ENCODE measurements around the gene MPPED2. TPM values are rescaled to one million over a fixed set of nuclear protein-coding genes. Genes with fewer than 3 reads are reported as not detected.

The MPPED2 gene
- total RNA-seq, 1 donor from 2014 or later: not detected

DNA sequence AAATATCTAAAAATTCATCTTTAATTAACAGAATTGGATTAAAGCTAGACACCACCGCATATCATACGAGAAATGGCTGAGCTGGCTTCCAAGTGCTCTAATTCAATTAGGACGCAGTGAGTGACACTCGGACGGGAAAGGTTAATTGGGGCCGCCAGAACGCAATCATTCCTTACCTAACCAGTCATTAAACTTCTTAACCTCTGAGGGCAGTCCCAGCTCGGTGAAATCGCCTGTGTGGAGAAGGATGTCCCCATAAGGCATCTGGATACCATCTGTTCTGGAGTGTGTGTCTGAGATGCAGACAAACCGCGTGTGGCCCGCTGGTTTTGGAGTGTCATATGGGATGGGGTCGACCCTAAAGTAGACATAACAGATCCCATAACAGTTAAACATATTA is 50.3 kb downstream of the MPPED2 start:
- intact Hi-C loops (cut with micrococcal nuclease): no loop called here

DNA sequence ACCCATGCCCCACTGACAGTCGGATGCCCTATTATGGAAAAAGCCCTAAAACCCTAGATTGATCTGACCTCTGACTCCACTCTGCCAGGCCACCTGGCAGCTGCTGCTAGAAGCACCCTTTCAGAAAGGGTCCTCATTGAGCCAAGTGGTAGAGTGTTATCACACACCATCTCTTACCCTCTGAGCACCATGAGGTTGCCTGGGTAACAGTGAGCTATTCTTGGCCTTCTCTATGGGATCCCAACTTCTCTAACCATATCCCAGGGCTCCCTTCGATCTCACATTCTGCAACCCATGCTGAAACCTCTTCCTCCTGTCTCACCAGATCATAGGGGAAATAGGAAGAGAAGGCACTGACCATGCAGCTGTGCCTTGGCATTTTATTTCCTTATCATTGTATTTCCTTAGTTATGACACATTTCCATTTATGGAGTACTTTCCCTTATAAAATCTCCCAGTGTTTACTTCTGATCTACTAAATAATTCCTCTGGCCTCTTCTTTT is 52.7 kb downstream of the MPPED2 start:
- intact Hi-C loops (cut with micrococcal nuclease): no loop called here

DNA sequence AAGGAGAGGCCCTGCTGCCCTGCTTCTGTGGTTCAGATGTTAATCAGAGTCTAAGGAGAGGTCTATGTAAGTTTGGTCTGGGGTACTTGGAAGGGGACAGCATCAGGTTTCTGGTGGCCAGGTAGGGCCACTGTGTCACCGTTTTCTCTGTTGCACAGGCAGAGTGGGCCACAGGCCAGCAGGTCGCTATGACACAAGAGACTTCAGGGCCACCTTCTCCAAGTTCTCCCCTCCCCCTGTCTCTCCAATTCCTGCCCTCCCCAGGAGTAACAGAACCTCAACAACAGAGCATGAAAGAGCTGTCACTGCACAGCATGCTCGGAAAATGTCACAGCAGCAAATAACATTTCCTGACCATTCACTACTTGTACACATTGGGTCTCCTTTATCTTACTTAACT is 58.6 kb downstream of the MPPED2 start:
- intact Hi-C loops (cut with micrococcal nuclease): no loop called here

DNA sequence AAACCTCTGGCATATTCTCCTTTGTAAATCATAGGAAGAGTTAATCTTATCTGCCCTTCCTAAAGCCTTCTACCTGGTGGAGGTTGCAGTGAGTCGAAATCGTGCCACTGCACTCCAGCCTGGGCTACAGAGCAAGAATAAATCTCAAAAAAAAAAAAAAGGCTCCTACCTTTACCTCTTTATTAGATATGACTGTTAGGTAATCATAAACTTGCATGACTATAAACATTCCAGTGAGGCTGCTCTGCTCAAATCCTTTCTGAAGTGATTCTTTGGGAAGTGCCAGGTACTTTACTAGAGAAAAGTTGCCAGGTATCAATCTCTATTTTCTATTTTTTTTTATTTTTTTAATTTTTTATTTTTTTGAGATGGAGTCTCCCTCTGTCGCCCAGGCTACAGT is 59.6 kb downstream of the MPPED2 start:
- intact Hi-C loops (cut with micrococcal nuclease): no loop called here

DNA sequence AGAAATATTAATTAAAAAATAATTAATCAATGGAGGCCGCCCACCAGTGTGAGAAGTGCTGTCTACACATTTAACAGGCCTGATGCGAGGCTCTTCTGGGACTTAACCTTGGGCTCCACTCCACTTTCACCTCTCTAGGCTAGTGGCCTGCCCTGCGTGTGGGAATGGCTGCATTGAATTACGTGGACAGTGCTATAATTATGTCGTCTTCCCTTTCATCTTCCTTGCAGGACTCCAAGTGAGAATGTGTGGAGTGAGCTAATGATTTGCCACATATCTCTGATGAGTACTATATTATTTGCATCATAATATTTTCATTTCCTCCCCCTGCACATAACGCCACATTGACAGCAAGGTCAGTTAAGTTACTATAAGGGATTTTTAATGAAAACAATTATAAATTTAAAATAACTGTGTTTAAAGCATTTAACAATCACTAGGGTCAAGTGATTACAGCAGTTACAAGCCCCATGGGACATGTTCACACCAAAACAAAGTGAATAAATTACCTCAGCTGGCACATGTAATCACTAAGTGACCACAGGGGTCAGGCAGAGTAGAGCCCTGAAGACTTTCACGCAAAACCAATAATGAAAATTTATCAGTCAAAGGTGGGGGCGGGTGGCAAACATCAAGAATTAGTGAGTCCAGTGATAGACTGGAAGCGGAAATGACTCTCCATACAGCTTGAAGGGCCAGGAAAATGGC is 63.5 kb downstream of the MPPED2 start:
- intact Hi-C loops (cut with micrococcal nuclease): no loop called here

DNA sequence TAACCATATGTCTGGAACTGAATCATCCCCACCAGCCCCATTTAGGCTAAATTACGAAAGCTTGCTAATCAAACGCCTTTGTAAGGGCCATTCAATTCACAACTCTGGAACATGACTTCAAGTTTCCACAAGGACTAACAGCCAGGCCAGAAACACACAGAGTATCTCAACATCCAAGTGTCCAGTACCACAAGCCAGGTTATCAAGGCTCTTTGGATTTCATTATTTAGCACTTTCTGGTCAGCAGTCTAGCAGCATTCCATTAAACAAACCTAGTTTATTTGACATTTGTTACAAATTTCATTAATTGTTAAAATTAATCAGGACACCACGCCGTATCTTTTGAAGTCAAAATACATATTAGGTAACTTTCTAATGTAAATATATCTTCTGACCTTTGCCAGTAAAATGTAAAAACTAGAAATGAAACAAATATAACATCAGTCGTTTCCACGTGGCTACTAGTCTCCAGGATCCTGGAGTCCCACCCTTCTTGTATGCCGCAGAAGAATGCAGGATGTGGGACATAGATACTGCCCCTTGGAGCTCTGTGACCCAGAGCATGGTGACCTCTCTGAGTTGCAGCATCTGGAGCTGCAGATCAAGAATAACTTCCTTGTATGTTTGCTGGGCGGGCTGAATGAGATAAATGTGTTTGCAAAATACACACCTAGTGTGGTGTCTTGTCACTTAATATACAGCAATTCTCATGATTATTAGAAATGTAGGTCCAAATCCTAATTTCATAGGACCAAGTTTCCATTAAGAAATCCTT is 64.7 kb downstream of the MPPED2 start:
- intact Hi-C loops (cut with micrococcal nuclease): no loop called here

DNA sequence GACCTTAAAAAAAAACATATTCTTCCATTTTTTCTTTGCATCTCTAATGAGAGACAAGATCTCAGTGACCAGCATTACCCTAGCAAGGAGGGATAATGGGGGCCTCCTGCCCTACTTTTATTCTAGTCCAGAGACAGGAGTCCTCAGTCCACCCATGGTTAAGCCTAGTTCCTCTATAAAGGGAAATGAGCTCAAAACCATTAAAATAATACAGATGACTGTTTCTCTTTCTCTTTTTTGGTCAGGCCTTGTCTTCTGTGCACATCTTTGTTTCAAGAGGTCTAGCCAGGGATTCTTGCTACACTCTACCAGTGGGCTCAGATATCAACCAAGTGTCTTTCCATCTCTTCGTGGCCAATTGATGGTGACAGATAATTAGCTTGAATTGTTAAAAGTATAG is 73.1 kb downstream of the MPPED2 start:
- intact Hi-C loops (cut with micrococcal nuclease): no loop called here

DNA sequence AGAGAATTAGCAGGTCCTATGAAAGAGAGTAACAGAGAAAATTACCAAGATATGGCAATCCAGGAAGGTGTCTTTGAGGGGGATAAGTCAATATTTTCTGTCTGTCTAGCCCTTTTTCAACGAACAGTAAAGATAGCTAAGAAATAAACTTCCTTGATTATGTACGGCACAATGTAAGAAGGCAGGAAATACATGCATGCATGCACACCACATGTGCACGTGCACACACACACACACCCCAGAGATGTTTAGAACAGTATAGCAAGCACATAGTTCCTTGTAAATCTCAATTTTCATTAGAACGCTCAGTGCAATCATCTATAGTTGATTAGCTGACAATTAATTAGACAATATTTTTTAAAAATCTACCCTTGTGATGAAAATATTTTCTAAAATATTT is 74.7 kb downstream of the MPPED2 start:
- intact Hi-C loops (cut with micrococcal nuclease): no loop called here

DNA sequence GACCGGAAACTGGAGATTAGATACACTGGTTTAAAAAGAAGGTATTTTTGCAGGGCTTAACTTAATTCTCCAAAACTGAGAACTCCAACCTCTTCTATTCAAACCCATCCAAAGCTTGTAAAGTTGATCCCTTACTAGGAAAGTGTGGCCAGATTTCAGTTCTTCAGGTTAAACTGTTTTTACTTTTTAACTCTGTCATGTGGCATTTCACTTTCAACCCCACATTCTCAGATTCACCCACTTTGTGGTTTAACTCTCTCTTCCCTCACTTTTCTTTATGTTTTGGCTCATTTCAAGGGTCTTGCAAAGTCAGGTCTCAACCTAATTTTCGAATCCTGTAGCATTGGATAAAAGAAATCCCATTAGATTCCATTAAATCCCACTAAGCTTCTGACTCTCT is 75.4 kb downstream of the MPPED2 start:
- intact Hi-C loops (cut with micrococcal nuclease): no loop called here

DNA sequence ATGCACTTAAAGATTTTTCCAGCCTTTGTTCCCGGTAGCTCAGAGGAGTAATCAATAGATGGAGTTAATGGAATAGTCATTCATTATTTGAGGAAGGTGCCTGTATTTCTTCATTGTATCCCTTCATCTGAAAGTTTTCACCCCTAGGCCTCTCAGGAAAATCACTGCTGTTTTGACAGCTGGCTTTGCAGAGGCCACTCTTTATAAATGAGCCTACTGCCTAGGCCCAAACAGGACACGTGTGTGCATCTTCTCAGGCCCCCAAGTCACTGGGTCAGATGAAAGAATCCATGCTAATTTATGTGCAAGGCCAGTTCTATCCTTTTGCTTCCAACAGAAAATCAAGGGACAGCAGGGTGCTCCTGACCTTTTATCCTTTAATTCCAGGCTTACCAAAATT is 76.8 kb downstream of the MPPED2 start:
- intact Hi-C loops (cut with micrococcal nuclease): no loop called here

DNA sequence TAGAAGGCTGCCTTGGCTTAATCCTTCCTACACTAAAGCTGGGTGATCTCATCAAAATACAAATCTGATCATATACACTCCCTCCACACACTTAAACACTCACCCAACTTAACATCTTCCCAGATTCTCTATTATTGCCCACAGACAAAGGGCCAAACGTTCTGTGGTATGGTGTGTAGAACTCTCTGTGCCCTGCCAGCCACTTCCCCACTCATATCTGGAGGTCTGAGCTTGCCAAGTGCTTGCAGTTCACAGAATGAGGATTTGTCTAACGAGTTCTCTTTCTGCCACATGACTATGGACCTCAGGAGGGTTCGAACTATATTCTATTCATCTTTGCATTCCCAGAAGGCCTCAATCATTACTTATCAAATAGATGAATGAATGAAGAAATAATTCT is 77.6 kb downstream of the MPPED2 start:
- intact Hi-C loops (cut with micrococcal nuclease): no loop called here

DNA sequence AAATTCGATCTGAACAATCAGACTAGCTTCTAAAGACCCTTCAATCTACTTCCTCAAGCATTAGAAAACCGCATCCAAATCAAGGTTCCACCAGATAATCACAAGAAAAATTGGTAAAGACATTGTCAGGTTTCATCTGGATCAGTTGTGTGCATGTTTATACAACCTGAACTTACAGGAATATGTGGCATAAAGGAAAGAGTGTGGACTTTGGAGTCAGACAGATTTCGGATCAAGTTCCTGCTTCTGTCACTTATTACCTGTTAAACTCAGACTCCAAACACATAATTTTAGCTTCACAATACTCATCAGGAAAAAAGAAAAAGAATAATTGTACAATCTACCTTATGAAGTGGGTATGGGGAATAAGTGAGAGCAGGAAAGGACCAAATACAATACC is 80.5 kb downstream of the MPPED2 start:
- intact Hi-C loops (cut with micrococcal nuclease): no loop called here

DNA sequence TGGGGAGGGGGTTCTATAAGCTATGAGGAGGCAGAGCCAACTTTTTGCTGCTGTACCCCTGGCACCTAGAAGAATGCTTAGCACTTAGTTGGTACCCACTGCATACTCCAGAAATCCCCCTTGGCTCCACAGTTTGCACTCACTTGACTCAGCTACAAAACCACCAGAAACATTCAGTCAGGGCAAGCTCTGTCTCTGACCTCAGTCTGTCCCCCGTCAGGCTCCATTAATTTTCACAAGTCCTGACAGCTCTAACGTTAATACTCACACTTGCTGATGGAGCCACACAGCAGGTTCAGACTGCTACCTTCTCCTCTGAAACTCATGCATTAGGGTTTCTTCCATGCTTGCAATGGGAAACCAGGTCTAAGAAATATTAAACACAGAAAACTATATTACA is 81.7 kb downstream of the MPPED2 start:
- intact Hi-C loops (cut with micrococcal nuclease): no loop called here

DNA sequence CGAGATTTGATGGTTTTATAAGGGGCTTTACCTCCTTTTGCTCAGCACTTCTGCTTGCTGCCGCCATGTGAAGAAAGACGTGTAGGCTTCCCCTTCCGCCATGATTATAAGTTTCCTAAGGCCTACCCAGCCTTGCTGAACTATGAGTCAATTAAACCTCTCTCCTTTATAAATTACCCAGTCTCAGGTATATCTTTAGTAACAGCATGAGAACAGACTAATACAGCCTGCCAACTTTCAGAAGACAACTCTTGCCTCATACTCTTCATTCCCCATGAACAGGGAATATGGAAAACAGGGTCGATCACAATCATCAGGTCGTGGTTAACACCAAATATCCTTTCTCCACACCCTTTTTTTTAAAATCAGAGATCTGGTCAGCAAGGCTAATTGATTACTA is 83.0 kb downstream of the MPPED2 start:
- intact Hi-C loops (cut with micrococcal nuclease): no loop called here

DNA sequence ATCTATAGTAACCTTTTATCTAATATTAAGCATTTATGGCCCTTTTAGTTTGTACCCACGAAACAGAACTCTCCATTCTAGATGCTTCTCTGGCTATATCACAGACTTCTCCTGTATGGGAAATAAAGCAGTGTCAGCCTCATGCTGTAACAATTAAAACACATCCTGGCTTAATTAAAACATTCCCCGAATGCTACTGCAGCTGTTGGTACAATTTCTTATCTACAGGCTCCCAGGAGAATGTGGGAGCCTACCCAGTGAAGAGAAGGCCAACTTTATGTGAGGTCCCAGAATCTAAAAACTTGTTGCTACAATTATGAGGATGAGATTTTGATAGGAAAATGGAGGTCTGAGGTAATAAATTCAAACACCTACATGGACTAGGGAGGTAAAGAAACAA is 83.8 kb downstream of the MPPED2 start:
- intact Hi-C loops (cut with micrococcal nuclease): no loop called here

DNA sequence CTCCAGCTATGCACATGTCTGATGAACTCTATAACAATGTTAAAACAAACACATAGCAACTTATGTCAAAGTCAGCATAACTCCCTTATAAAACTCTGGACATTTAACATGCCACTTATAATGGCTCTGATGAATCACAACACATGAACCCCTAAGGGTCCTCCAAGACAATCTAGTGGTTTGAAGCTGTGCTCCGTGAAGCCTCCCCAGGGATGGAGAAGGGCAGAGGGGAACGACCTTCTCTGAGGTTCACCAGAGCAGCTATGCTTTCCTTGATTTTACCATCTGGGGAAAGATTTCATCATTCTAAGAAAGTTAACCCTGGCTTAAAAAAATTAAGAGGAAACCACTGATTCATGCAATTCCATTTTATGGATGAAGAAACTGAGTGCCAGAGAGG is 84.4 kb downstream of the MPPED2 start:
- intact Hi-C loops (cut with micrococcal nuclease): no loop called here

DNA sequence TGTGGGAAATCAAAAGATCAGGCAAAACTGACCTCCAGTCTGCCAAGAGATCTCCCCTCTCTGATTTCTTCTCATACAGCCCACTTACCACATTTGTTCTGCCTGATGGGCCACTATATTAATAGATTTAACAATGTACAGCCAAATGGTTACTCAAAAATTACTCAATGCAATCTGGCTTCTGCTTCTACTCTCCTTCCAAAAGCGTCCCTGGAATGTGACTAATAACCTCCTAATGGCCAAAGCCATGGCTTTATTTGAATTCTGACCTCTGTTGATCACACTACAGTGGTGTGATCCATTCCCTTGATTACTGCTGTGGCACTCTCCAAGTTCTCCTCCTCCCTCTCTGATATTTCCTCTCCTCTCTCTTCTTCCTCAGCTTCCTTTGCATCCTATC is 86.2 kb downstream of the MPPED2 start:
- intact Hi-C loops (cut with micrococcal nuclease): no loop called here

DNA sequence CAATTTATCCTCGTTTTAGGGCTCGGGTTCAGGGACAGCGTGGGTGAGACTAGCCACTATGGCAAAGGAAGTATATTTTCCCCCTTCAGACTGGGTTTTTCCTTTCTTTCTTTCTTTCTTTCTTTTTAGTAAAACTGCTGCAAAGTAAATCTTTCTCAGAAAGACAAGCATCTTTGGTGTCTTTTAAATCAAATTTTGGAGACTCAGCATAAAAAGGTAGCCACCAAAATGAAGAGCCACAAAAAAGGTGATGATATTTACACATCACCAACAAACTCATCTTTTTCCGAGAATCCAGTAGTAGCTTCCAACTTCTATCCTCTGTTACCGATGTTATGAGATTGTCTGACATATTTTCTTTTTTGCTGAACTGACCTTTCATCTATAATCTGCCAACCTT is 88.6 kb downstream of the MPPED2 start:
- intact Hi-C loops (cut with micrococcal nuclease): no loop called here

DNA sequence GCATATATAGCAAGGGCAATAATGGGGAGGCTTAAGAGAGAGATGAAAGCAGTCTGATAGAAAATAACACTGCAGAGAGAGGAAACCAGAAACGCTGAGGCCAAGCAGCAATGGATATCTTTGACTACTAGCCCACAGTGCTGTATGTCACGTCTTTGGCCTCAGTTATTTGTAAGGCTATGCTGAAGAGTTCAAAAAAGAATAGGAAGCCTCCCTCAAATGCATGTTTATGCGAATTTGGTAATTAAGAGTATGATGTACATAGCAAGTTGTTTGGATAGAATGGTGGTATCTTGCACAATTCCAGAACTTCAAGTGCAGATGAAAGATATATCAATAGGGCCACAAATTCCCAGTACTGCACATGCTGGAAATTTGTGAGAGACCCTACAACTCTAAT is 89.2 kb downstream of the MPPED2 start:
- intact Hi-C loops (cut with micrococcal nuclease): no loop called here

DNA sequence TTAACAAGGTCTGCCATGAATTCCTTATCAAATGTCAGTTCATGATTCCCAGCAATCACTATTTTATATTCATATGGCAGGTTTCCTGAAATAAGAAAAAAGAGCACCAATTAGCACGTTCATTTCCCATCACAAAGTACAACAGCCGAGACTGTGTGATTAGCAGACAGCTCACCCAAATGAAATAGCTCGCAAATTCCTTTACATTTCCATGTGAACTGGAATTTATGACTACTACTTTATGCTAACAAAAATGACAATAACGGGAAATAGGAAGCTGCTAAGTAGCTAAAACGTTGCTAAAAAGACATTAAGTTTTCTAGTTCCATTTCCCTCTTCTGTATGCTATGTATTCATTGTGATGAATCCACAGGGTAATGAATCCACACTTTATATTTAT is 90.7 kb downstream of the MPPED2 start:
- intact Hi-C loops (cut with micrococcal nuclease): no loop called here

DNA sequence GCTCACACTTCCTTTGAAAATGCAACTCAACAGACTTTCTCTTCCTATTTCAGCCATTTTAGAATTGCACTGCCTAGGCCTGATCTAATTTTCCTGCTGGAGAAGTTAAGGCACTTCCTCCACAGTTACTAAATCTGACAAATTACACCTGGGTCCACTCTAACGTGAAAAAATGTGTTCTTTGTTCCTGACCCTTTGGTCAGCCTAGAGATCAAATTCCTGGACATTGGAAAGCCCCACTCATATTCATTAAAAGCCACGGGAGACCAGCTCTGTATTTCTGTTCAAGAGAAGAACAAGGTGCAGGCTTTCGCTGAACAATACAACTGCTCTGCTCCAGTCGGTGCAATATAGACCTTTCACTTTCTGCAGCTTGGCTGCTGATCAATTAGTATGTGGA is 96.6 kb downstream of the MPPED2 start:
- intact Hi-C loops (cut with micrococcal nuclease): no loop called here

DNA sequence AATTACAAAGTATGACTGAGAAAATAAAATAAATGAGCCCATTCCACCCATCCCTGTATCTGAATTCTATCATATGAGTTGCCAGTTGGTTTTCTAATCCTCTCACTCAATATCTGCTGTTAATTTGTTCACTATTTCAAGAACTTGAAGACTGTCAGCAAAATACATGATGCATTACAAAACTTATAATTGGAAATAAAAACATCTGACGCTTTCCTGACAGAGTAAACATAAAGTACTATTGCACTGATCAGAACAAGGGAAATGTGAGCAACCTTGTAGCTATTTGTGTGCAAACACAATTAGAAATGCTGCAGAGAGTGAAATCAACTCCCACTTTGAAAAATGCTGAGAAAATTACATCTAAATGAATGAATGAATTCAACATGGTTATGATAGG is 97.1 kb downstream of the MPPED2 start:
- intact Hi-C loops (cut with micrococcal nuclease): no loop called here

All from T-helper 2 cell treated with Interferon-gamma antibody and Interleukin-4, amounts not matched to agents 100 ng/mL and 5 ng/mL, for 36 hours (primary cell).